ENCODE measurements around the gene CTXN3. TPM values are rescaled to one million over a fixed set of nuclear protein-coding genes. Genes with fewer than 3 reads are reported as not detected.

CTXN3 gene
- total and polyA plus RNA-seq, 7 donors = 0.06 to 0.69 (median 0.51) TPM; not detected in 3

DNA sequence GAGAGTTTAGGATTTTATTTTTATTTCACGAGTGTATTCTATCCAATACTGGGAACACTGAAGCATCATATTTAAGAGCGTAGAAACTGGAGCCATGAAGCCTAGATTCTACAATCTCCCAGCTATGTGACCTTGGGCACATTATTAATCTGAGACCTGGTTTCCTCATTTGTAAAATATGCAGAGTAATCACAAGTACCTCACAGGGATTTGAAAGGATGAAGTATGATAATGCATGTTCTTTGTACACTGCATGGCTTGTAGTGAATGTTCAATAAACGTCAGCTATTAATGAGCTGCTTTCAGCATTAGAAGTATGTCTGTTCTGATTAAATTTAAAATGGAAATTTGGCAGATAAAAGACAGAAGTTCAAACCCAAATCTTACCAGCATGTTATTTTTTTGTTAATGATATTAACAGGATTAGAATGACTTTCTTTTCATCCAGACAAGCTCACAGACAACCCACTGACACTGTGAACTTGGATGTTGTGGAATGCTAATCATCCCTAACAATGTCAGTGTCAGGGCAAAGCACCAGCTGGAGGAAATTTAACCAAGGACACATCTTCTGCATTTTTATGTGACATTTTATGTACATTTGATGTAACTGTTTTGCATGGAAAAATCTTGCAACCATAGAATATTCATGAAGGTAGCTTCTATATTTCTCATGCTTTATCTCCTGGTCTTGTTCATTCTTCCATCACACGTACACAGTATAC is 27.1 kb upstream of the CTXN3 start:
- H3K36me3 ChIP-seq (ENCODE audit: insufficient read depth in 1 of 2, low read depth in 1 of 2) = no peaks in the 10 kb centered on the region
- intact Hi-C loops (cut with DNase I) = no loop called here
- no peaks in the 10 kb centered on the region for H3K4me1 ChIP-seq
- no peak overlapping the region for H3K4me3 ChIP-seq
- no peak for DNase-seq
- H3K27me3 ChIP-seq (ENCODE audit: insufficient read depth in 3 of 3, low read length in 2 of 3) = no peaks in the 10 kb centered on the region
- no peak overlapping the region for H3K27ac ChIP-seq
- no peaks in the 10 kb centered on the region for H3K9me3 ChIP-seq
- TF ChIP-seq, protein P1, sequence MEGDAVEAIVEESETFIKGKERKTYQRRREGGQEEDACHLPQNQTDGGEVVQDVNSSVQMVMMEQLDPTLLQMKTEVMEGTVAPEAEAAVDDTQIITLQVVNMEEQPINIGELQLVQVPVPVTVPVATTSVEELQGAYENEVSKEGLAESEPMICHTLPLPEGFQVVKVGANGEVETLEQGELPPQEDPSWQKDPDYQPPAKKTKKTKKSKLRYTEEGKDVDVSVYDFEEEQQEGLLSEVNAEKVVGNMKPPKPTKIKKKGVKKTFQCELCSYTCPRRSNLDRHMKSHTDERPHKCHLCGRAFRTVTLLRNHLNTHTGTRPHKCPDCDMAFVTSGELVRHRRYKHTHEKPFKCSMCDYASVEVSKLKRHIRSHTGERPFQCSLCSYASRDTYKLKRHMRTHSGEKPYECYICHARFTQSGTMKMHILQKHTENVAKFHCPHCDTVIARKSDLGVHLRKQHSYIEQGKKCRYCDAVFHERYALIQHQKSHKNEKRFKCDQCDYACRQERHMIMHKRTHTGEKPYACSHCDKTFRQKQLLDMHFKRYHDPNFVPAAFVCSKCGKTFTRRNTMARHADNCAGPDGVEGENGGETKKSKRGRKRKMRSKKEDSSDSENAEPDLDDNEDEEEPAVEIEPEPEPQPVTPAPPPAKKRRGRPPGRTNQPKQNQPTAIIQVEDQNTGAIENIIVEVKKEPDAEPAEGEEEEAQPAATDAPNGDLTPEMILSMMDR (IDR thresholded peaks at IDR 0.05) = no peak
- ATAC-seq = no peak
- 54 to 73% (median 55%) methylated on average over 4 of the region's 4 CpGs for WGBS, 3 donors

DNA sequence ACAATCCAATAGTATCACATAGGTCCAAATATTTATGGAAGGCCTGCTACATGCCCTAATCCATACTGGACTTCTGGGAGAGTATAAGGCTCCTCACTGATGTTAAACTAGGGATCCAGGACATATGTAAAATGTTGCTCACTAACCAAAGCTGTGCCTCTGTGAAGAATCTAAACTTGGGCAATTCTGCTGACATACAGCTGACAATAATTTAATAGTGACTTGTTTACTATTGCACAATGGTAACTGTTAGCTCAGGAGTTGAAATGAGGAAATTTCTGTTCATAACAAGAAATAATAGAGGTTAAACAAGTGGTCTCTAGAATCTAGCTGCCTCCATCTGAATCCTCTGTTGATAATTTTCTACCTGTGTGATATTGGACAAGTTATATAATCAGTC is 14.9 kb upstream of the CTXN3 start:
- TF ChIP-seq, protein P1 (IDR thresholded peaks at IDR 0.05) = no peak
- Histone ChIP-seq H3K27me3 (ENCODE audit: insufficient read depth in 3 of 3, low read length in 2 of 3) (no peaks in the 10 kb centered on the region), H3K36me3 (ENCODE audit: insufficient read depth in 1 of 2, low read depth in 1 of 2) (no peaks in the 10 kb centered on the region), H3K4me1 (no peaks in the 10 kb centered on the region), H3K27ac (no peak overlapping the region), H3K9me3 (no peaks in the 10 kb centered on the region), H3K4me3 (no peak overlapping the region)
- intact Hi-C loops (cut with DNase I) = no loop called here
- ATAC-seq (no peak), DNase-seq (no peak)

DNA sequence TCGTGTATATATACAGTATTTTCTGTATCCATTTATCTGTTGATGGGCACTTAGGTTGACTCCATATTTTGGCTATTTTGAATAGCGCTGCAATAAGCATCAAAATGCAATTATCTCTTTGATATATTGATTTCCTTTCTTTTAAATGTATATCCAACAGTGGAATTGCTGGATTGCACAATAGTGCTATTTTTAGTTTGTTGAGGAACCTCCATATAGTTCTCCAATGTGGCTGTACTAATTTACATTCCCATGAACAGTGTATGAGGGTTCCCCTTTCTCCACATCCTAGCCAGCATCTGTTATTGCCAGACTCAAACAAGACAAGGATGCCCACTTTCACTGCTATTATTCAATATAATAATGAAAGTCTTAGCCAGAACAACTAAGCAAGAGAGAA is 9.1 kb upstream of the CTXN3 start:
- WGBS, 3 donors = 70 to 73% (median 72%) methylated on average over 2 of the region's 2 CpGs
- no peak overlapping the region for H3K4me3 ChIP-seq
- intact Hi-C loops (cut with DNase I) = no loop called here
- no peak for DNase-seq
- ATAC-seq = no peak
- TF ChIP-seq, protein P1 (IDR thresholded peaks at IDR 0.05) = no peak
- no peak overlapping the region for H3K27ac ChIP-seq
- no peaks in the 10 kb centered on the region for H3K36me3 ChIP-seq (ENCODE audit: insufficient read depth in 1 of 2, low read depth in 1 of 2)
- peaks cover 5% of the 10 kb centered on the region for H3K4me1 ChIP-seq
- no peaks in the 10 kb centered on the region for H3K27me3 ChIP-seq (ENCODE audit: insufficient read depth in 3 of 3, low read length in 2 of 3)
- no peaks in the 10 kb centered on the region for H3K9me3 ChIP-seq

DNA sequence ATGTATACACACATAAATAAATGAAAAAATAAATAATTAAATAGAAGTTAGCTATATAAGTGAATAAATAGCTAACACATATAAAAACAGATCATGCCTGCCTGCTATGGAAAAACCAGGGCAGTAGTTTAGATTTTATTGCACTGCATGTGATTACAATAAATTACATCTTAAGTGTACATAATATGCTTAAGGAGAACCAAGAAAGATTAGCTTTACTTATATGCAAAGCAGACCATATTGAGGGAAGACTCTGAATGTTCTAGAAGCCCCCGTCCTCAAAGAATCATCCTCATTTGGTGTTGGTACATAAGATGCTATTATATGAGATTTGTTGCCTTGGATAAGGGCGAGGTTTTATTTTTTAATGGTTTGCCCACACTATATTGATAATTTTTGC is 5.9 kb upstream of the CTXN3 start:
- 90 to 92% (median 92%) methylated on average over 2 of the region's 2 CpGs for WGBS, 3 donors
- H3K9me3 ChIP-seq = no peaks in the 10 kb centered on the region
- intact Hi-C loops (cut with DNase I) = no loop called here
- DNase-seq (no peak), ATAC-seq (no peak)
- H3K4me3 ChIP-seq = no peak overlapping the region
- peaks cover 18% of the 10 kb centered on the region for H3K4me1 ChIP-seq
- no peaks in the 10 kb centered on the region for H3K36me3 ChIP-seq (ENCODE audit: insufficient read depth in 1 of 2, low read depth in 1 of 2)
- H3K27ac ChIP-seq = no peak overlapping the region
- H3K27me3 ChIP-seq (ENCODE audit: insufficient read depth in 3 of 3, low read length in 2 of 3) = no peaks in the 10 kb centered on the region
- TF ChIP-seq, protein P1 (IDR thresholded peaks at IDR 0.05) = no peak

DNA sequence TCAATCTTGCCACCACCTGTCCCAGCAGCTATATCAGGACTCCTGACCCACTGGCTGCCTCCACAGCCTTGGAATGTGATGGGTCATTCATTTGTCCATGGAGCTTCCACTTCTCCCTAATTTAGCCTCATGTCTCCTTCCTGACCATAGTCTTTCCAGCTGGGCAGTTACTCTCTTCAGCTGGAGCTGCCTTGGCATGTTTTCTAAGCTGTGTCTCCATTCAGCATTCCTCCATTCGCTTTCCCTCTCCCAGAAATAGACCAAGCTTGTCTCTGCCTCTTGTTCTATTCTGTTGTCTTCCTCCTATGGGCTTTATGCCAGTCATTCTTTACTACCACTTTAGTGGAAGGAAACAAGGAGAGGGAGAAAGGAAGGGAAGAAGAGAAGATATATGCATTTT is 5.3 kb upstream of the CTXN3 start:
- peaks cover 18% of the 10 kb centered on the region for H3K4me1 ChIP-seq
- no peaks in the 10 kb centered on the region for H3K36me3 ChIP-seq (ENCODE audit: insufficient read depth in 1 of 2, low read depth in 1 of 2)
- ATAC-seq (peak; percentile 42 to 84 (median 69)), DNase-seq (no peak)
- intact Hi-C loops (cut with DNase I) = no loop called here
- peak overlapping the region; percentile 13 for H3K27ac ChIP-seq
- H3K27me3 ChIP-seq (ENCODE audit: insufficient read depth in 3 of 3, low read length in 2 of 3) = no peaks in the 10 kb centered on the region
- WGBS, 3 donors = 22 to 30% (median 26%) methylated on average over 1 of the region's 1 CpG
- TF ChIP-seq, protein P1 (IDR thresholded peaks at IDR 0.05) = no peak
- H3K4me3 ChIP-seq = no peak overlapping the region
- H3K9me3 ChIP-seq = no peaks in the 10 kb centered on the region

Data from psoas muscle (tissue), 8 donors.